Measurements from ENCODE around the gene POLD2.

The POLD2 gene

DNA sequence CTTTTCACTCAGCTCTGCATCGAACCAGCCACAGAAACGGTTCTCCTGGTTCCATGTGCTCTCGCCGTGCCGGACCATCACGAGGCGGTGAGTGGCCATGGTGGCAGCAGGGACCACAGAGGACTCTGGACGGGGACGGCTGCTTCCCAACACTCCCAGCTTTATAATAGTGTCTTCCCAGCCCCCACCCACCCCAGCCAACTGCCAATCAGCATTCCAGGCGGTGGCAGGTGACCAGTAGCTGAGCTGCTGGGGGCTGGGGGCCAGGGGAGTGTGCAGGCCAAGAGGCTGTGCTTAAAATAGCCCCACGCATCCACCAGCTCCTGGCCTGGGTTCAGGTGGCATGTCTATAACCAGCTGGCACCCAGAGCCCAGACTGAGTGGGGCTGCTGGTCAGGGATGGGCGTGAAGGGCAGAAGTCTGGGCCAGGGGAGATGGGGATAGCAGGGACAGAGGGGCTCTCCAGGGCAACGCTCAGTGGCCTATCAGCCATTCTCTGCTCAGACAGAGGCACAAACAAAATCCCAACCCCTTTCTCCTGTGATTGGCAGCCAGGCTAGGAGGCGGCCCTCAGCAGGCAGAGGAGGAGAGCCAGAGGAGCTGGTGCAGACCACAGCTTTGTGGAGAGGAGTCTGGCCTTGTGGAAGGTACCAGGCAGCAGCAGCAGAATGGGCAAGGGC, 57.8 kb downstream of the POLD2 start, which contains the start of gene PGAM2:
PGAM2 (minus strand) TSS at position 137 of the 680 bp plus-strand sequence; CDS start at position 99, 38 bp downstream.
- DNase-seq (ENCODE audit: low read depth) = no peak

GRCh38 chr7:44064791-44065430, 58.4 kb downstream of the POLD2 start:
- DNase-seq (ENCODE audit: low read depth) = no peak
